ENCODE measurements around the gene SPATA2. TPM values are rescaled to one million over a fixed set of nuclear protein-coding genes. Genes with fewer than 3 reads are reported as not detected.

Gene SPATA2
- total RNA-seq, 1 experiment from 2014 or later, result 6.6 TPM

- POLR2A ChIA-PET, result no interaction called here
- Histone ChIP-seq H3K4me2 (ENCODE audit: low read length) (peak overlapping the region; percentile 57), H3K27me3 (ENCODE audit: insufficient read depth, low read length) (no peaks in the 10 kb centered on the region), H3K27ac (ENCODE audit: low read depth, low read length) (no peak overlapping the region), H3K79me2 (ENCODE audit: insufficient read depth, low read length) (no peaks in the 10 kb centered on the region), H3K4me1 (ENCODE audit: control insufficient read depth in 1 of 2, insufficient read depth in 2 of 2, low read length in 2 of 2) (peaks cover 7 to 10% of the 10 kb centered on the region in 2 experiments; a peak in 3 of 4 replicates), H3K9me2 (ENCODE audit: insufficient read depth) (no peaks in the 10 kb centered on the region), H3K4me3 (replicated peaks in 1 of 2; ENCODE audit: low read depth in 1 of 2, low read length in 2 of 2) (no peak overlapping the region), H3K9me3 (ENCODE audit: control insufficient read depth in 1 of 2, insufficient read depth in 1 of 2, low read depth in 1 of 2, low read length in 2 of 2) (no peaks in the 10 kb centered on the region), H2AFZ (ENCODE audit: low read depth, low read length, poor library complexity, severe bottlenecking) (peak overlapping the region; percentile 97), H4K20me1 (ENCODE audit: insufficient read depth) (no peaks in the 10 kb centered on the region), H3K9ac (ENCODE audit: low read length) (0 out of 2 replicates have a peak overlapping the region, but pooled peaks have one; percentile 12), H3K36me3 (ENCODE audit: control insufficient read depth in 1 of 2, insufficient read depth in 2 of 2, low read length in 2 of 2) (no peaks in the 10 kb centered on the region)
- ATAC-seq (peak; percentile 95), DNase-seq (ENCODE audit: low read depth, low spot score) (peak; percentile 78)
- RAD21 ChIA-PET (ENCODE audit: low non-redundant PET in 1 of 2, low total read pairs in 2 of 2, uncharacterized antibody in 2 of 2, unreplicated experiment in 2 of 2), result no interaction called here
- BruUV-seq (replicated peaks), result no TSS peak
- CTCF ChIA-PET, result no interaction called here
- intact Hi-C loops (cut with micrococcal nuclease), result loop anchor here (1.0 kb wide), 2 partner anchors 8 to 387 kb away; partner anchors contain the start of gene RNF114
- peak; percentile 41; the same call in 1 of the 2 replicates for TF ChIP-seq SP1 (IDR thresholded peaks at IDR 0.05; ENCODE audit: low read depth)
- peak; percentile 82 for TF ChIP-seq TCF7L2 (IDR thresholded peaks at IDR 0.05; ENCODE audit: borderline replicate concordance, extremely low read depth, insufficient read depth, insufficient read length)
- TF ChIP-seq ELF1 (IDR thresholded peaks at IDR 0.05; ENCODE audit: borderline replicate concordance, low read depth), result no peak
- 0 out of 2 replicates have a peak, but pooled peaks have one; percentile 24 for TF ChIP-seq SRF (IDR thresholded peaks at IDR 0.05; ENCODE audit: low read depth)
- no peak for TF ChIP-seq ZNF274 (IDR thresholded peaks at IDR 0.05; ENCODE audit: low read depth, low read length)
- TF ChIP-seq, protein P1, sequence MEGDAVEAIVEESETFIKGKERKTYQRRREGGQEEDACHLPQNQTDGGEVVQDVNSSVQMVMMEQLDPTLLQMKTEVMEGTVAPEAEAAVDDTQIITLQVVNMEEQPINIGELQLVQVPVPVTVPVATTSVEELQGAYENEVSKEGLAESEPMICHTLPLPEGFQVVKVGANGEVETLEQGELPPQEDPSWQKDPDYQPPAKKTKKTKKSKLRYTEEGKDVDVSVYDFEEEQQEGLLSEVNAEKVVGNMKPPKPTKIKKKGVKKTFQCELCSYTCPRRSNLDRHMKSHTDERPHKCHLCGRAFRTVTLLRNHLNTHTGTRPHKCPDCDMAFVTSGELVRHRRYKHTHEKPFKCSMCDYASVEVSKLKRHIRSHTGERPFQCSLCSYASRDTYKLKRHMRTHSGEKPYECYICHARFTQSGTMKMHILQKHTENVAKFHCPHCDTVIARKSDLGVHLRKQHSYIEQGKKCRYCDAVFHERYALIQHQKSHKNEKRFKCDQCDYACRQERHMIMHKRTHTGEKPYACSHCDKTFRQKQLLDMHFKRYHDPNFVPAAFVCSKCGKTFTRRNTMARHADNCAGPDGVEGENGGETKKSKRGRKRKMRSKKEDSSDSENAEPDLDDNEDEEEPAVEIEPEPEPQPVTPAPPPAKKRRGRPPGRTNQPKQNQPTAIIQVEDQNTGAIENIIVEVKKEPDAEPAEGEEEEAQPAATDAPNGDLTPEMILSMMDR (IDR thresholded peaks at IDR 0.05 in 2 of 3, conservative IDR thresholded peaks at IDR 0.05 in 1 of 3; ENCODE audit: borderline replicate concordance in 1 of 3, insufficient read depth in 1 of 3, low read depth in 2 of 3, low read length in 2 of 3), result peak; percentile 85 to 93 (median 90)
- no peak for TF ChIP-seq EZH2 (IDR thresholded peaks at IDR 0.05)
- peak; percentile 74 for TF ChIP-seq CEBPB (IDR thresholded peaks at IDR 0.05; ENCODE audit: low read depth)
- no peak for TF ChIP-seq POLR2A (IDR thresholded peaks at IDR 0.05; ENCODE audit: borderline replicate concordance, extremely low read depth, insufficient read depth, insufficient read length)
- TF ChIP-seq REST (IDR thresholded peaks at IDR 0.05; ENCODE audit: low read depth), result no peak
- TF ChIP-seq SIN3A (IDR thresholded peaks at IDR 0.05; ENCODE audit: low read depth), result no peak
- no peak for TF ChIP-seq ATF3 (IDR thresholded peaks at IDR 0.05)
- no peak for TF ChIP-seq JUND (IDR thresholded peaks at IDR 0.05)
- no peak for TF ChIP-seq EZH2phosphoT487 (IDR thresholded peaks at IDR 0.05; ENCODE audit: borderline replicate concordance)
- no peak for TF ChIP-seq FOSL1 (IDR thresholded peaks at IDR 0.05; ENCODE audit: low read depth)
- no peak for TF ChIP-seq EGR1 (IDR thresholded peaks at IDR 0.05; ENCODE audit: low read depth)
- TF ChIP-seq CBX3 (IDR thresholded peaks at IDR 0.05; ENCODE audit: low read depth), result no peak
- TF ChIP-seq YY1 (IDR thresholded peaks at IDR 0.05; ENCODE audit: extremely low read depth, insufficient replicate concordance, low read depth, low read length), result peak; percentile 15
- TF ChIP-seq, protein P2, sequence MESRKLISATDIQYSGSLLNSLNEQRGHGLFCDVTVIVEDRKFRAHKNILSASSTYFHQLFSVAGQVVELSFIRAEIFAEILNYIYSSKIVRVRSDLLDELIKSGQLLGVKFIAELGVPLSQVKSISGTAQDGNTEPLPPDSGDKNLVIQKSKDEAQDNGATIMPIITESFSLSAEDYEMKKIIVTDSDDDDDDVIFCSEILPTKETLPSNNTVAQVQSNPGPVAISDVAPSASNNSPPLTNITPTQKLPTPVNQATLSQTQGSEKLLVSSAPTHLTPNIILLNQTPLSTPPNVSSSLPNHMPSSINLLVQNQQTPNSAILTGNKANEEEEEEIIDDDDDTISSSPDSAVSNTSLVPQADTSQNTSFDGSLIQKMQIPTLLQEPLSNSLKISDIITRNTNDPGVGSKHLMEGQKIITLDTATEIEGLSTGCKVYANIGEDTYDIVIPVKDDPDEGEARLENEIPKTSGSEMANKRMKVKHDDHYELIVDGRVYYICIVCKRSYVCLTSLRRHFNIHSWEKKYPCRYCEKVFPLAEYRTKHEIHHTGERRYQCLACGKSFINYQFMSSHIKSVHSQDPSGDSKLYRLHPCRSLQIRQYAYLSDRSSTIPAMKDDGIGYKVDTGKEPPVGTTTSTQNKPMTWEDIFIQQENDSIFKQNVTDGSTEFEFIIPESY (IDR thresholded peaks at IDR 0.05; ENCODE audit: extremely low read depth, insufficient replicate concordance, low read length), result no peak
Measured at GRCh38 chr20:49928411-49929141, 13.2 kb upstream of the SPATA2 start.
